ENCODE data around the gene CAMK2A. TPM values are rescaled to one million over a fixed set of nuclear protein-coding genes. Genes with fewer than 3 reads are reported as not detected.
A peak's percentile ranks its signal among the peaks of the same experiment; 100 is the strongest.

Gene CAMK2A
- total and polyA plus RNA-seq, 4 donors: under 0.01 TPM; not detected in 3

GRCh38 chr5:150302301-150303069 is 12.9 kb upstream of the CAMK2A start, which contains the start of gene ARSI:
ARSI (minus strand) TSS chr5:150302905; CDS start chr5:150302373, 532 bp downstream.
- 4% methylated on average over 63 of the region's 63 CpGs for WGBS
- DNase-seq (ENCODE audit: low spot score): no peak
- Histone ChIP-seq H3K9ac (ENCODE audit: low read depth in 1 of 2, low read length in 2 of 2) (no peak within 1 kb of the TSS), H3K27me3 (ENCODE audit: control insufficient read depth in 4 of 4, insufficient read depth in 4 of 4, low read length in 3 of 4) (peaks cover 0 to 5% (median under 1%) of the 10 kb centered on the region in 4 donors), H3K4me3 (ENCODE audit: low read depth in 1 of 3, low read length in 3 of 3) (peak within 1 kb of the TSS in 1 of 3 donors; percentile 41), H3K27ac (ENCODE audit: low read depth in 1 of 2, low read length in 2 of 2) (peak within 1 kb of the TSS in 1 of 2 donors; percentile 5), H3K4me1 (ENCODE audit: control insufficient read depth in 4 of 4, insufficient read depth in 4 of 4, low read length in 3 of 4) (peaks cover 6 to 10% (median 8%) of the 10 kb centered on the region in 4 donors), H3K36me3 (ENCODE audit: control insufficient read depth in 4 of 4, insufficient read depth in 3 of 4, low read depth in 1 of 4, low read length in 3 of 4) (peaks cover 0 to 1% (median 0%) of the 10 kb centered on the region in 4 donors), H3K9me3 (ENCODE audit: control insufficient read depth in 4 of 4, low read length in 3 of 4) (no peaks in the 10 kb centered on the region)
- TF ChIP-seq TAF1 (conservative IDR thresholded peaks at IDR 0.05): no peak
- TF ChIP-seq MAX (IDR thresholded peaks at IDR 0.05): no peak
- TF ChIP-seq FOXA1 (IDR thresholded peaks at IDR 0.05): no peak
- TF ChIP-seq NR2F2 (IDR thresholded peaks at IDR 0.05): no peak
- no peak for TF ChIP-seq RAD21 (IDR thresholded peaks at IDR 0.05)
- TF ChIP-seq YY1 (IDR thresholded peaks at IDR 0.05): no peak
- TF ChIP-seq HNF4A (conservative IDR thresholded peaks at IDR 0.05): no peak
- TF ChIP-seq CTCF (IDR thresholded peaks at IDR 0.05; ENCODE audit: low read depth, low read length, missing input control): no peak
- TF ChIP-seq JUND (IDR thresholded peaks at IDR 0.05): no peak
- no peak for TF ChIP-seq HNF4G (IDR thresholded peaks at IDR 0.05)
- TF ChIP-seq GABPA (IDR thresholded peaks at IDR 0.05 in 1 of 2, conservative IDR thresholded peaks at IDR 0.05 in 1 of 2): no peak
- no peak for TF ChIP-seq RXRA (IDR thresholded peaks at IDR 0.05)
- no peak for TF ChIP-seq SP1 (IDR thresholded peaks at IDR 0.05)
- TF ChIP-seq REST (IDR thresholded peaks at IDR 0.05): no peak
- TF ChIP-seq ZBTB33 (IDR thresholded peaks at IDR 0.05): no peak
- no peak for TF ChIP-seq ATF3 (IDR thresholded peaks at IDR 0.05)
- TF ChIP-seq EGR1 (IDR thresholded peaks at IDR 0.05; ENCODE audit: low read depth in 2 of 2): no peak
- TF ChIP-seq FOXA2 (IDR thresholded peaks at IDR 0.05): no peak
